ENCODE results near the gene SLC38A7. TPM values are rescaled to one million over a fixed set of nuclear protein-coding genes. Genes with fewer than 3 reads are reported as not detected.
A peak's percentile ranks its signal among the peaks of the same experiment; 100 is the strongest.
"Not testable (repeated sequence)": the region's sequence is repeated elsewhere in the genome, so short reads cannot be mapped to it uniquely, and the experiment has no call there.

SLC38A7 gene
- total RNA-seq, 1 donor from 2014 or later = 23.5 TPM

GRCh38 chr16:58670946-58671583 is 13.5 kb downstream of the SLC38A7 start:
- H3K27me3 ChIP-seq = no peaks in the 10 kb centered on the region
- peaks cover 10 to 17% of the 10 kb centered on the region in 2 donors for H3K36me3 ChIP-seq
- H3K9me3 ChIP-seq = no peaks in the 10 kb centered on the region
- no peak for TF ChIP-seq CTCF (IDR thresholded peaks at IDR 0.05)
- H3K4me1 ChIP-seq = no peaks in the 10 kb centered on the region
- intact Hi-C loops (cut with DNase I) = no loop called here
- no peak overlapping the region for H3K27ac ChIP-seq
- H3K4me3 ChIP-seq = no peak overlapping the region
- no peak for DNase-seq (ENCODE audit: low spot score in 2 of 2)

GRCh38 chr16:58670177-58670576 is 14.4 kb downstream of the SLC38A7 start:
- intact Hi-C loops (cut with DNase I) = no loop called here
- no peaks in the 10 kb centered on the region for H3K27me3 ChIP-seq
- no peak for TF ChIP-seq CTCF (IDR thresholded peaks at IDR 0.05)
- DNase-seq (ENCODE audit: low spot score in 2 of 2) = no peak
- no peak overlapping the region for H3K27ac ChIP-seq
- H3K9me3 ChIP-seq = no peaks in the 10 kb centered on the region
- no peaks in the 10 kb centered on the region for H3K4me1 ChIP-seq
- H3K4me3 ChIP-seq = no peak overlapping the region
- peaks cover 10 to 17% of the 10 kb centered on the region in 2 donors for H3K36me3 ChIP-seq

GRCh38 chr16:58665200-58665599 is 19.4 kb downstream of the SLC38A7 start:
- DNase-seq (ENCODE audit: low spot score in 2 of 2) = no peak
- H3K36me3 ChIP-seq = peaks cover 6 to 17% of the 10 kb centered on the region in 2 donors
- no peaks in the 10 kb centered on the region for H3K27me3 ChIP-seq
- H3K4me3 ChIP-seq = no peak overlapping the region
- no peaks in the 10 kb centered on the region for H3K4me1 ChIP-seq
- H3K27ac ChIP-seq = no peak overlapping the region
- intact Hi-C loops (cut with DNase I) = no loop called here
- no peak for TF ChIP-seq CTCF (IDR thresholded peaks at IDR 0.05)
- H3K9me3 ChIP-seq = no peaks in the 10 kb centered on the region

GRCh38 chr16:58661199-58661830 is 23.3 kb downstream of the SLC38A7 start:
- Histone ChIP-seq H3K27ac (no peak overlapping the region), H3K27me3 (no peaks in the 10 kb centered on the region), H3K36me3 (no peaks in the 10 kb centered on the region), H3K9me3 (no peaks in the 10 kb centered on the region), H3K4me3 (no peak overlapping the region), H3K4me1 (no peaks in the 10 kb centered on the region)
- TF ChIP-seq CTCF (IDR thresholded peaks at IDR 0.05) = peak; percentile 27 to 57 (median 42)
- peak in 1 of 2 donors; percentile 74 for DNase-seq (ENCODE audit: low spot score in 2 of 2)
- intact Hi-C loops (cut with DNase I) = loop anchor here (5.0 kb wide), 2 partner anchors 149 to 324 kb away; no protein-coding TSS in a partner anchor

- DNase-seq (ENCODE audit: low spot score in 2 of 2); H3K36me3 ChIP-seq; H3K4me1 ChIP-seq; H3K27ac ChIP-seq; H3K9me3 ChIP-seq; H3K4me3 ChIP-seq; H3K27me3 ChIP-seq: not testable (repeated sequence)
- intact Hi-C loops (cut with DNase I) = loop anchor here (5.0 kb wide), 2 partner anchors 148 to 323 kb away; no protein-coding TSS in a partner anchor
Observed at GRCh38 chr16:58659911-58660310, 24.7 kb downstream of the SLC38A7 start.

GRCh38 chr16:58658796-58659211 is 25.8 kb downstream of the SLC38A7 start:
- no peaks in the 10 kb centered on the region for H3K36me3 ChIP-seq
- no peak overlapping the region for H3K27ac ChIP-seq
- no peaks in the 10 kb centered on the region for H3K27me3 ChIP-seq
- no peaks in the 10 kb centered on the region for H3K9me3 ChIP-seq
- intact Hi-C loops (cut with DNase I) = no loop called here
- TF ChIP-seq CTCF (IDR thresholded peaks at IDR 0.05) = no peak
- no peaks in the 10 kb centered on the region for H3K4me1 ChIP-seq
- no peak for DNase-seq (ENCODE audit: low spot score in 2 of 2)
- H3K4me3 ChIP-seq = no peak overlapping the region
